Measurements from ENCODE around the gene ZNF536.

DNA sequence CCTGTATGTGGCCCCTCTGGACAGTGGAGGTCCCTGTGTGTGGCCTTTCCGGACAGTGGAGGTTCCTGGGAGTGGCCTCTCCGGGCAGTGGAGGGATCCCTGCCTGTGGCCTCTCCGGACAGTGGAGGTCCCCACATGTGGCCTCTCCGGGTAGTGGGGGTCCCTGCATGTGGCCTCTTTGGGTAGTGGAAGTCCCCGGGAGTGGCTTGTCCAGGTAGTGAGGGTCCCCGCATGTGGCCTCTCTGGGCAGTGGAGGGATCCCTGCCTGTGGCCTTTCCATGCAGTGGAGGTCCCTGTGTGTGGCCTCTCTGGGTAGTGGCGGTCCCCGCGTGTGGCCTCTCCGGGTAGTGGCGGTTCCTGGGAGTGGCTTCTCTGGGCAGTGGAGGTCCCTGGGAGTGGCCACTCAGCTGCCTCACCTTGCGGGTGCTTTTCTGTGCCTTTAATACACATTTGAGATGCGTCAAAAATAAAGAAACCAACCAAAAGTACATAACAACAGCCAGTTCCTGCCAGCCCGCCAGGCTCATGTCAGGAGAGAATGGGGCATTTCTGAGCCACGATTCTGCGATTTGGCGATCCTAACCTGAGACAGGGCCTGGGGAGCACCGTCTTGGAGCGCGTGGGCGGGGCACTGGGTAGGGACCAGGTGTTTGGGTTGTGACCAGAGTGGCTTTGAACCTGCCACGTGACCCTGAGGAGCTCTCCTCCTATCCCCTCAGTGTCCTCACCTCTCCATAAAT lies 194.7 kb downstream of the ZNF536 start:
- TF ChIP-seq, protein P1, sequence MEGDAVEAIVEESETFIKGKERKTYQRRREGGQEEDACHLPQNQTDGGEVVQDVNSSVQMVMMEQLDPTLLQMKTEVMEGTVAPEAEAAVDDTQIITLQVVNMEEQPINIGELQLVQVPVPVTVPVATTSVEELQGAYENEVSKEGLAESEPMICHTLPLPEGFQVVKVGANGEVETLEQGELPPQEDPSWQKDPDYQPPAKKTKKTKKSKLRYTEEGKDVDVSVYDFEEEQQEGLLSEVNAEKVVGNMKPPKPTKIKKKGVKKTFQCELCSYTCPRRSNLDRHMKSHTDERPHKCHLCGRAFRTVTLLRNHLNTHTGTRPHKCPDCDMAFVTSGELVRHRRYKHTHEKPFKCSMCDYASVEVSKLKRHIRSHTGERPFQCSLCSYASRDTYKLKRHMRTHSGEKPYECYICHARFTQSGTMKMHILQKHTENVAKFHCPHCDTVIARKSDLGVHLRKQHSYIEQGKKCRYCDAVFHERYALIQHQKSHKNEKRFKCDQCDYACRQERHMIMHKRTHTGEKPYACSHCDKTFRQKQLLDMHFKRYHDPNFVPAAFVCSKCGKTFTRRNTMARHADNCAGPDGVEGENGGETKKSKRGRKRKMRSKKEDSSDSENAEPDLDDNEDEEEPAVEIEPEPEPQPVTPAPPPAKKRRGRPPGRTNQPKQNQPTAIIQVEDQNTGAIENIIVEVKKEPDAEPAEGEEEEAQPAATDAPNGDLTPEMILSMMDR (IDR thresholded peaks at IDR 0.05 in 2 of 3, conservative IDR thresholded peaks at IDR 0.05 in 1 of 3; ENCODE audit: insufficient read depth in 2 of 3, low read depth in 1 of 3, low read length in 3 of 3) = no peak
- TF ChIP-seq, protein P2, sequence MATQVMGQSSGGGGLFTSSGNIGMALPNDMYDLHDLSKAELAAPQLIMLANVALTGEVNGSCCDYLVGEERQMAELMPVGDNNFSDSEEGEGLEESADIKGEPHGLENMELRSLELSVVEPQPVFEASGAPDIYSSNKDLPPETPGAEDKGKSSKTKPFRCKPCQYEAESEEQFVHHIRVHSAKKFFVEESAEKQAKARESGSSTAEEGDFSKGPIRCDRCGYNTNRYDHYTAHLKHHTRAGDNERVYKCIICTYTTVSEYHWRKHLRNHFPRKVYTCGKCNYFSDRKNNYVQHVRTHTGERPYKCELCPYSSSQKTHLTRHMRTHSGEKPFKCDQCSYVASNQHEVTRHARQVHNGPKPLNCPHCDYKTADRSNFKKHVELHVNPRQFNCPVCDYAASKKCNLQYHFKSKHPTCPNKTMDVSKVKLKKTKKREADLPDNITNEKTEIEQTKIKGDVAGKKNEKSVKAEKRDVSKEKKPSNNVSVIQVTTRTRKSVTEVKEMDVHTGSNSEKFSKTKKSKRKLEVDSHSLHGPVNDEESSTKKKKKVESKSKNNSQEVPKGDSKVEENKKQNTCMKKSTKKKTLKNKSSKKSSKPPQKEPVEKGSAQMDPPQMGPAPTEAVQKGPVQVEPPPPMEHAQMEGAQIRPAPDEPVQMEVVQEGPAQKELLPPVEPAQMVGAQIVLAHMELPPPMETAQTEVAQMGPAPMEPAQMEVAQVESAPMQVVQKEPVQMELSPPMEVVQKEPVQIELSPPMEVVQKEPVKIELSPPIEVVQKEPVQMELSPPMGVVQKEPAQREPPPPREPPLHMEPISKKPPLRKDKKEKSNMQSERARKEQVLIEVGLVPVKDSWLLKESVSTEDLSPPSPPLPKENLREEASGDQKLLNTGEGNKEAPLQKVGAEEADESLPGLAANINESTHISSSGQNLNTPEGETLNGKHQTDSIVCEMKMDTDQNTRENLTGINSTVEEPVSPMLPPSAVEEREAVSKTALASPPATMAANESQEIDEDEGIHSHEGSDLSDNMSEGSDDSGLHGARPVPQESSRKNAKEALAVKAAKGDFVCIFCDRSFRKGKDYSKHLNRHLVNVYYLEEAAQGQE (IDR thresholded peaks at IDR 0.05; ENCODE audit: borderline replicate concordance) = no peak
- TF ChIP-seq, protein P2 (CRISPR knock-in tag; IDR thresholded peaks at IDR 0.05; ENCODE audit: low read depth) = no peak
- no peak for TF ChIP-seq MXI1 (IDR thresholded peaks at IDR 0.05; ENCODE audit: low read depth, low read length)
